Urothelium cell line (cell line): ENCODE measurements around the gene XRCC5.

Source experiments
- DNase-seq: peaks from one replicate; pipeline ENCODE4 v3.0.0; 2011; ENCODE audit warnings: low spot score, mixed read lengths
- FAIRE-seq: peaks from 2 replicates; lab custom pipeline; 2011; peaks lifted over from hg19 to GRCh38; lab: Jason Lieb, UNC

XRCC5 gene

GRCh38 chr2:216220976-216221375 is 111.8 kb downstream of the XRCC5 start:
- DNase-seq, result no peak
- no peak for FAIRE-seq

- DNase-seq, result no peak
- FAIRE-seq, result no peak
Measured at GRCh38 chr2:216221811-216222210, 112.7 kb downstream of the XRCC5 start.

GRCh38 chr2:216222650-216223352 is 113.7 kb downstream of the XRCC5 start:
- FAIRE-seq (no peak), DNase-seq (no peak)

- FAIRE-seq, result no peak
- no peak for DNase-seq
Measured at GRCh38 chr2:216224388-216224787, 115.2 kb downstream of the XRCC5 start.

- DNase-seq, result no peak
- FAIRE-seq, result no peak
Measured at GRCh38 chr2:216229277-216229914, 120.2 kb downstream of the XRCC5 start.

GRCh38 chr2:216231867-216232266 is 122.7 kb downstream of the XRCC5 start:
- FAIRE-seq, result no peak
- no peak for DNase-seq

GRCh38 chr2:216232721-216233120 is 123.6 kb downstream of the XRCC5 start:
- FAIRE-seq (no peak), DNase-seq (no peak)

- no peak for FAIRE-seq
- no peak for DNase-seq
Measured at GRCh38 chr2:216233281-216233995, 124.3 kb downstream of the XRCC5 start.

- DNase-seq, result no peak
- FAIRE-seq, result no peak
Measured at GRCh38 chr2:216234106-216234505, 125.0 kb downstream of the XRCC5 start.

GRCh38 chr2:216235462-216235861 is 126.3 kb downstream of the XRCC5 start:
- FAIRE-seq, result no peak
- no peak for DNase-seq

- FAIRE-seq (no peak), DNase-seq (no peak)
Measured at GRCh38 chr2:216235896-216236295, 126.7 kb downstream of the XRCC5 start.

GRCh38 chr2:216236486-216236885 is 127.3 kb downstream of the XRCC5 start:
- DNase-seq (no peak), FAIRE-seq (no peak)

- no peak for FAIRE-seq
- DNase-seq, result no peak
Measured at GRCh38 chr2:216242365-216242764, 133.2 kb downstream of the XRCC5 start.

GRCh38 chr2:216243026-216243425 is 133.9 kb downstream of the XRCC5 start:
- no peak for FAIRE-seq
- DNase-seq, result no peak

GRCh38 chr2:216245391-216245975 is 136.3 kb downstream of the XRCC5 start:
- DNase-seq, result no peak
- no peak for FAIRE-seq

GRCh38 chr2:216246766-216247165 is 137.6 kb downstream of the XRCC5 start:
- FAIRE-seq (no peak), DNase-seq (no peak)
